LNCaP clone FGC (cell line): Measurements from ENCODE around the gene OVCA2.

Experiments used
- DNase-seq: peaks from one replicate; pipeline ENCODE4 v3.0.0-alpha.2; 2011; ENCODE audit warnings: low read depth
- H3K4me3 ChIP-seq: 2 replicates; pipeline ENCODE4 v1.5.1; 2011; ENCODE audit warnings: mild to moderate bottlenecking, low read depth, low read length, control low read depth
- CTCF ChIP-seq: IDR thresholded peaks from 2 replicates; pipeline ENCODE4 v1.5.1; 2012; ENCODE audit warnings: mild to moderate bottlenecking; ENCODE audit not compliant: control insufficient read depth, insufficient read depth; ENCODE audit errors: extremely low read depth

Gene OVCA2

GRCh38 chr17:2075336-2076086 is 33.7 kb downstream of the OVCA2 start:
- no peak overlapping the region for H3K4me3 ChIP-seq
- no peak for DNase-seq
- TF ChIP-seq CTCF: no peak

GRCh38 chr17:2076087-2076984 is 34.5 kb downstream of the OVCA2 start:
- no peak for DNase-seq
- no peak overlapping the region for H3K4me3 ChIP-seq

GRCh38 chr17:2077040-2077439 is 35.2 kb downstream of the OVCA2 start:
- no peak for TF ChIP-seq CTCF
- no peak overlapping the region for H3K4me3 ChIP-seq
- no peak for DNase-seq

More at GRCh38 chr17:2076087-2076984, 34.5 kb downstream of the OVCA2 start:
- no peak for TF ChIP-seq CTCF

GRCh38 chr17:2081564-2081963 is 39.7 kb downstream of the OVCA2 start:
- no peak for TF ChIP-seq CTCF
- no peak for DNase-seq

GRCh38 chr17:2082003-2082781 is 40.4 kb downstream of the OVCA2 start:
- no peak overlapping the region for H3K4me3 ChIP-seq
- TF ChIP-seq CTCF: no peak
- DNase-seq: no peak

More at GRCh38 chr17:2081564-2081963, 39.7 kb downstream of the OVCA2 start:
- no peak overlapping the region for H3K4me3 ChIP-seq

- no peak overlapping the region for H3K4me3 ChIP-seq
- TF ChIP-seq CTCF: no peak
Measured at GRCh38 chr17:2083613-2084035, 41.8 kb downstream of the OVCA2 start.

More at GRCh38 chr17:2083613-2084035, 41.8 kb downstream of the OVCA2 start:
- DNase-seq: no peak
